Measurements from ENCODE around the gene C4BPB.
"Not testable (repeated sequence)": the region's sequence is repeated elsewhere in the genome, so short reads cannot be mapped to it uniquely, and the experiment has no call there.

The C4BPB gene, protein sequence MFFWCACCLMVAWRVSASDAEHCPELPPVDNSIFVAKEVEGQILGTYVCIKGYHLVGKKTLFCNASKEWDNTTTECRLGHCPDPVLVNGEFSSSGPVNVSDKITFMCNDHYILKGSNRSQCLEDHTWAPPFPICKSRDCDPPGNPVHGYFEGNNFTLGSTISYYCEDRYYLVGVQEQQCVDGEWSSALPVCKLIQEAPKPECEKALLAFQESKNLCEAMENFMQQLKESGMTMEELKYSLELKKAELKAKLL

DNA sequence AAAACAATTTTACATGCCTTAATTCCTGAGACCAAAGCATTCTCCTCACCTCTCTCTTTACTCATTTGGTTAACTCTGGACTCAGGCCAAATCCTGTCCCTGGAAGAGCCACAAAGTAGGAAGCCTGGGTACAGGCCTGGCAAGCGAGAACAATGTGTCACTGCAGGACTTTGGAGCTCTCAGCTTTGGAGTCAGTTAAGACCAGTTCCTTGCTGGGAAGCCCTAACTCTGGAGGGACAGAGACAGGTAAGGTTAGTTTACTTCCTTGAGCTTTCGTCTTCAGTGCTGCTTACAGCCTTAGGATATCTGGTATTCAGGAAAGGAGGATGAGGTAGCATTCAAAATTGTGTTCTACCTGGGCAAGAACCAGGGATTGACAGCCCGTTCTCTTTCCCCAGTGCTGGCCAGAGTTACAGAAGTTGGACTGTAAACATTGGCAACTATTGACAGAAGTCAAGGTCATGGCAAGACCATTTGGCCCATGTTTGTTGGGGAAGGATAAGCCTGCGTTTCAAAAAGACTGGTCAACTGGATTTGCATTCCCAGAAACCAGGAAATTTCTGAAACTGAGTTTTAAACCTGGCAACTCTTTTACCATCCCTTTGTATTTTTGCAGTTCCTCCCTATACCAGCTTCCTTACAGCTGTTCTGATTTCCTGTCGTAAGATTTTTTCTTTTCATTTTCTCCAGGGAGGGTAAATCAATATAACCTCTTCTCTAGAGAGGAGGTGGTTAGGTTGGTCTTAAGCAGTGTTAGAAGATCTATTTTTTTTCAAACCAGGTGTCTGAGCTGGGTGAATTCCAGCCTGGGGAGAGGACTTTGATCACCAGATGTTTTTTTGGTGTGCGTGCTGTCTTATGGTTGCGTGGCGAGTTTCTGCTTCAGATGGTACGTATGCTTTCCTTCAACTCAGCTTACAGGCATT lies at the start of gene C4BPB:
Gene C4BPB, plus strand, starts transcription at position 160 of the 926 bp plus-strand sequence. Its CDS starts 672 bp downstream, at position 832.
- TF ChIP-seq, protein P1, sequence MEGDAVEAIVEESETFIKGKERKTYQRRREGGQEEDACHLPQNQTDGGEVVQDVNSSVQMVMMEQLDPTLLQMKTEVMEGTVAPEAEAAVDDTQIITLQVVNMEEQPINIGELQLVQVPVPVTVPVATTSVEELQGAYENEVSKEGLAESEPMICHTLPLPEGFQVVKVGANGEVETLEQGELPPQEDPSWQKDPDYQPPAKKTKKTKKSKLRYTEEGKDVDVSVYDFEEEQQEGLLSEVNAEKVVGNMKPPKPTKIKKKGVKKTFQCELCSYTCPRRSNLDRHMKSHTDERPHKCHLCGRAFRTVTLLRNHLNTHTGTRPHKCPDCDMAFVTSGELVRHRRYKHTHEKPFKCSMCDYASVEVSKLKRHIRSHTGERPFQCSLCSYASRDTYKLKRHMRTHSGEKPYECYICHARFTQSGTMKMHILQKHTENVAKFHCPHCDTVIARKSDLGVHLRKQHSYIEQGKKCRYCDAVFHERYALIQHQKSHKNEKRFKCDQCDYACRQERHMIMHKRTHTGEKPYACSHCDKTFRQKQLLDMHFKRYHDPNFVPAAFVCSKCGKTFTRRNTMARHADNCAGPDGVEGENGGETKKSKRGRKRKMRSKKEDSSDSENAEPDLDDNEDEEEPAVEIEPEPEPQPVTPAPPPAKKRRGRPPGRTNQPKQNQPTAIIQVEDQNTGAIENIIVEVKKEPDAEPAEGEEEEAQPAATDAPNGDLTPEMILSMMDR (IDR thresholded peaks at IDR 0.05; ENCODE audit: low read depth, low read length, missing control alignments) = no peak
- no peak within 1 kb of the TSS for H3K4me3 ChIP-seq (ENCODE audit: low read depth, low read length)
- DNase-seq (ENCODE audit: low read depth) = no peak

DNA sequence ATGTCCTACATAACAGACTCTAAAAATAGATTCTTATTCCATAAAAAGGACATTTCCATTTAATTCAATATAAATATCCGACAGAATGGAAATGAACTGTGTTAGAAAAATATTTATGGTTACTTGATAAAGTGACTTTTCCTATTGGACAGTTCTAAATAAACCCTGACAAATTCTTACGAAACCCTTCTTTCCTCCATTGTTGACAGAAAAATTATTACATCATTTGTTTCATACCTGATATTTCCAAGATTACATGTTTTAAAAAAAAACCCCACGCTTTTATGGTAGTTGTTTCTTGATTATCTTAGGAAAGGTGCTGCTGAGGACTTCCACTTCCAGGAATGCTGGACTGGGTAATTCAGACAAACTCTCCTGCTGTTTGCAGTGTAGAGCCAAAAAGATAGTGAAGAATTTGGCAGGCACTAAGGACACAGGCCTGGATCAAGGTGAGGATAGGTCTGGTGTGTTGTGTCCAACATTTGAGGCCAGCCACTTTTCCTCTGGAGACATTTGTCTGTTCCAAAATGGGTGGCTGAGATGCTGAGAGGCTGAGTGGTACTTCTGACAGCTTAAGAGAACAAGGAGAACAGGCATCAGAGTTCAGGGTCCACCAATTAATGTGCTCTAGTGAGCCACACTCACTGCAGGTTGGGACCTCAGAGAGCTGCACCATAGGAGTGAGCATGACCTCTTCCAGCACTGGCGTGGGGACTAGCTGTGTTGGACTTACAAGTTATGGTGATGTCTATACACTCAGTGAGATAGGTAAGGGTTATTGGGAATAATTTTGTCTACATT lies 49.1 kb upstream of the C4BPB start:
- TF ChIP-seq, protein P1 (IDR thresholded peaks at IDR 0.05; ENCODE audit: low read depth, low read length, missing control alignments) = no peak
- no peak overlapping the region for H3K4me3 ChIP-seq (ENCODE audit: low read depth, low read length)
- no peak for DNase-seq (ENCODE audit: low read depth)

DNA sequence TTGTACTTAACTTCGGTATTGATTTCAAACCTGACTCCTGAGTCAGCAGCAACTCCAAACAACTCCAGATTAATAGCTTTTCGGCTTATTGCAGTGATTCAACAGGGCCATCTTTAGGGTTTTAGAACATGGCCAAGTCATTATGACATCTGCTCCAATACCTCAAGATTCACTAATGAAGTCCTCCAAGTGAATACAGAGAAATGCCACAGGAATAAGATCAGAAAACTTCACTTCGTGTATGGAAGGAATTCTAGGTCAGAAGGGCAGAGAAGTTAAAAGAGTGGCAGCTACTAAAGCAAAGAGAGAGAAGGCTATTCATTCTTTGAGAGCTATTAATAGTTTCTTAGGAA lies 48.5 kb upstream of the C4BPB start:
- no peak for DNase-seq (ENCODE audit: low read depth)

DNA sequence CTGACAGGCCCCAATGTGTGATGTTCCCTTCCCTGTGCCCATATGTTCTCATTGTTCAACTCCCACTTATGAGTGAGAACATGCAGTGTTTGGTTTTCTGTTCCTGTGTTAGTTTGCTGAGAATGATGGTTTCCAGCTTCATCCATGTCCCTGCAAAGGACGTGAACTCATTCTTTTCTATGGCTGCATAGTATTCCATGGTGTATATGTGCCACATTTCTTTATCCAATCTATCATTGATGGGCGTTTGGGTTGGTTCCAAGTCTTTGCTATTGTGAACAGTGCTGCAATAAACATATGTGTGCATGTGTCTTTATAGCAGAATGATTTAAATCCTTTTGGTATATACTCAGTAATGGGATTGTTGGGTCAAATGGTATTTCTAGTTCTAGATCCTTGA lies 47.3 kb upstream of the C4BPB start:
- H3K4me3 ChIP-seq (ENCODE audit: low read depth, low read length); DNase-seq (ENCODE audit: low read depth): not testable (repeated sequence)

More for the DNA sequence above, 48.5 kb upstream of the C4BPB start:
- H3K4me3 ChIP-seq (ENCODE audit: low read depth, low read length) = no peak overlapping the region
- TF ChIP-seq, protein P1 (IDR thresholded peaks at IDR 0.05; ENCODE audit: low read depth, low read length, missing control alignments) = no peak

DNA sequence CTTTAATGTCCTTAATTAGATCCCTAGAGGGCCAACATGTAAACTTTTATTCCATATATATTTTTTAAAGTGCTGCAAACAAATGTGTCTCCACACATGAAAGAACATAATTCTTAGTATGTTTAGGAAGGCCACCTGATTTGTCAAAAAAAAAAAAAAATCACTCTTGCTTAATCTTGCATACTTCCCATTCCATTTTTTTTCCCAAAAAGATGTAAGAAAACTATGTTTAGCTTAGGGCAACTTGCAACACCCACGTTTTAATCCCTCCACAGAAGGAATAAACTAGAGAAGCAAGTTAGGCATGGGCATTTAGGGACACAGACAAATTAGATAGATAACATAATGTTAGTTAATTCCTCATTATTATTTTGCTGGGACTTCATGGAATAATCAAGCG lies 43.2 kb upstream of the C4BPB start:
- no peak overlapping the region for H3K4me3 ChIP-seq (ENCODE audit: low read depth, low read length)
- no peak for DNase-seq (ENCODE audit: low read depth)

DNA sequence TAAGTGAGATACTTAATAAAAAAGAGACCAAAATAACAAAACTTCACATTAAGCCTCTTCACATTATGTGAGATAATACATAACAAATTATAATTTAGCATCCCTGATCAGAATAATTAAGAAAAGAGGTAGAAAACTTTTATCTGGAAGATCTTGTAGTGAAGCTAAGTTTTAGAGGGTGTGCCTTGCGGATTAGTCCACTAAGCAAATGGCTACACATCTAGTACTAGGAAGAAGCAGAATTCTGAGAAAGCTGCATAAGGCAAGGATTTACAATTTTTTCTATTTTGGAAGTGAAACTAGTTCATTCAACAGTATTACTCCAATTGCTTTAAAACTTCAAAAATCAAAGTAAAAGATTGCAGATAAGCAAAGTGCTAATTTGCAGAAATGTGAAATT lies 41.2 kb upstream of the C4BPB start:
- no peak for DNase-seq (ENCODE audit: low read depth)
- no peak overlapping the region for H3K4me3 ChIP-seq (ENCODE audit: low read depth, low read length)
- TF ChIP-seq, protein P1 (IDR thresholded peaks at IDR 0.05; ENCODE audit: low read depth, low read length, missing control alignments) = no peak

More for the DNA sequence above, 43.2 kb upstream of the C4BPB start:
- TF ChIP-seq, protein P1 (IDR thresholded peaks at IDR 0.05; ENCODE audit: low read depth, low read length, missing control alignments) = no peak

DNA sequence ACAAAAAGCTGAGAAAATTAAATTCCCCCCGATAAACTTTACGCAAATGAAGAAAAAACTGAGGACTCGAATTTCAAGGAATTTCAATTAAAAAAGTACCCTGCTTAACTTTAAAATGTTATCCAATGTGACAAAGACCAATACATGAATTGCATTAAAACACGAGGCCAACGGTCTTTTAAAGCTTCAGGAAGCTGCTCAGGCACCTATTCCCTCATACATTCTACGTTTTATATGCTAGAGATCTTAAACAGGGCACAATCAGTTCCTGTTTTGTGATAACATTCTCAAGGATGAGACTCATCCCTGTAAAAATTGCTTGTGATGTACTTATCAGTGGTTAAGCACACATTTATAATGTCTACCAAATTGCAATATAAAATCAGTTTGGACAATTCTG lies 40.6 kb upstream of the C4BPB start:
- TF ChIP-seq, protein P1 (IDR thresholded peaks at IDR 0.05; ENCODE audit: low read depth, low read length, missing control alignments) = no peak
- H3K4me3 ChIP-seq (ENCODE audit: low read depth, low read length) = no peak overlapping the region
- no peak for DNase-seq (ENCODE audit: low read depth)
